ENCODE measurements around the gene COL21A1.

GRCh38 chr6:56242346-56242745 lies 5.0 kb downstream of the COL21A1 start:
- no peak for TF ChIP-seq CTCF (IDR thresholded peaks at IDR 0.05)
- TF ChIP-seq EP300 (IDR thresholded peaks at IDR 0.05): no peak
